SK-MEL-5 (cell line): ENCODE results near the gene PRPH. TPM values are rescaled to one million over a fixed set of nuclear protein-coding genes. Genes with fewer than 3 reads are reported as not detected.

Source experiments
- DNase-seq: peaks from one replicate; pipeline ENCODE4 v3.0.0-alpha.2; 2016; ENCODE audit warnings: low read depth, low spot score
- in situ Hi-C: cut with HindIII; loops from 2 replicates; pipeline ENCODE4 v1.10.0; 2016; ENCODE audit warnings: low sequenced_read_pairs, high pct_unique_total_duplicates, low pct_unique_long_range_greater_than_20kb
- total RNA-seq: library from RNA; depleted of rRNA; stranded (reverse); fragments of >200 nt; shearing (Covaris generic); gene quantifications from 2 replicates; pipeline ENCODE4 v1.2.3, GENCODE V29; 2014

PRPH gene
- total RNA-seq, 1 experiment from 2014 or later: not detected

- no peak for DNase-seq
- in situ Hi-C loops: no loop called here
Measured at GRCh38 chr12:49338830-49339463, 44.0 kb downstream of the PRPH start.

DNA sequence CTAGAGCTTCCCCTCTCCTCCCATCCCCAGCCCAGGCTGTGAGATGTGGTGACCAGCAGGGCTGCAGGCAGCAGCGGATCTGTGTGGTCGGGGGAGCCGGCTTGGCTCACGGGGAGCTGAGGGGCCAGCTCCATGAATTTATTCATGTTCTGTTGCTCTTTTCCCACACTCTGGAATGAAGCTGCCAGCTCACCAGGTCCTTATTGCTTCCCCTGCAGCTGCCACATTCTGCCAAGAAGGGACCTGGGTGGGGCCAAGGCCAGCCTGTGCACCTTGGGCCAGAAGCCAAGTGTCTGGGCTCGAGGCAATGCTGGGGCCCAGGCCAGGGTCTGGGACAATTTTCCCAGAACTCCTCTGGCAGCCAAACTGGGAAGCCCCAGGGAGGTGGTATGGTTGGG, 44.5 kb downstream of the PRPH start:
- in situ Hi-C loops: no loop called here
- no peak for DNase-seq

- in situ Hi-C loops: no loop called here
- DNase-seq: peak; percentile 21
Measured at GRCh38 chr12:49340095-49340870, 45.3 kb downstream of the PRPH start.

DNA sequence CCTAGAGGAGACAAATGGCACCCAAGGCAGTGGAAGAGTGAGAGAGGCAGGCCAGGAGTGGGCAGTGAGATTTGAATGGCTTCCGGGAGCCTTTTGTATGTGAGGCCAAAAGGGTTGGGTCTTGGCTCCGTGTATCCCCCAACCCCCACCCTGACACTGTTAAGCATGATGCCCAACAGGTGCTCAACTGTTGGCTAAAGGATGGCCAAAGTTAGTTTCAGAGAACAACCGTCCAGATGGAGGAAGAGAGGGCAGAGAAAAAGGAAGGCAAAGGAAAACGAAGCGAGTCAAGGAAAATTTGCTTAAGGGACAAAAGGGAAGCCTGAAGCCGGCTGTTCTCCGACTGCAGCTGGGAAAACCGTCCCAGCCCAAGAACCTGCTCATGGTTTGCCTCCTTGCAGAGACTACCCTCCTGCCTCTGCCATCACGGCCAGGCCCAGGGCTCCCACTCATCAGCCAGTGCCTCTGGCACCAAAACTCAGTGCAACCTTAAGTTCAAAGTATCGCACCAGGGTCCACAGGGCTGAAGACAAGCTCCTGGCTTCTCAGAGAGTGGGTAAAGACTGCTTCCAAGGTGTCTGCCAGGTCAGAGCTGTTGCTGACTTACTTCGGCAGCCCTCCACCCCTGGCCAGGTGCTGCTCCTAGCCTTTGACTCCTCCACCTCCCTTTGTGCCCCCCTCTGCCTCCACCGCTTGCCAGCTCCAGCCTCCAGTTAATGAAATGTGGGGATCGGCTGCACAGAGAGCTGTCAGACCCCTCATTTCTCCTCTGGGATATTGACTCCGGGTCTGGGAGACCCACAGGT, 46.2 kb downstream of the PRPH start:
- in situ Hi-C loops: no loop called here

GRCh38 chr12:49341777-49342065, 46.8 kb downstream of the PRPH start:
- in situ Hi-C loops: no loop called here
- DNase-seq: no peak

More for the DNA sequence above, 46.2 kb downstream of the PRPH start:
- DNase-seq: no peak

GRCh38 chr12:49342066-49342913, 47.3 kb downstream of the PRPH start:
- in situ Hi-C loops: no loop called here
- DNase-seq: peak; percentile 60

DNA sequence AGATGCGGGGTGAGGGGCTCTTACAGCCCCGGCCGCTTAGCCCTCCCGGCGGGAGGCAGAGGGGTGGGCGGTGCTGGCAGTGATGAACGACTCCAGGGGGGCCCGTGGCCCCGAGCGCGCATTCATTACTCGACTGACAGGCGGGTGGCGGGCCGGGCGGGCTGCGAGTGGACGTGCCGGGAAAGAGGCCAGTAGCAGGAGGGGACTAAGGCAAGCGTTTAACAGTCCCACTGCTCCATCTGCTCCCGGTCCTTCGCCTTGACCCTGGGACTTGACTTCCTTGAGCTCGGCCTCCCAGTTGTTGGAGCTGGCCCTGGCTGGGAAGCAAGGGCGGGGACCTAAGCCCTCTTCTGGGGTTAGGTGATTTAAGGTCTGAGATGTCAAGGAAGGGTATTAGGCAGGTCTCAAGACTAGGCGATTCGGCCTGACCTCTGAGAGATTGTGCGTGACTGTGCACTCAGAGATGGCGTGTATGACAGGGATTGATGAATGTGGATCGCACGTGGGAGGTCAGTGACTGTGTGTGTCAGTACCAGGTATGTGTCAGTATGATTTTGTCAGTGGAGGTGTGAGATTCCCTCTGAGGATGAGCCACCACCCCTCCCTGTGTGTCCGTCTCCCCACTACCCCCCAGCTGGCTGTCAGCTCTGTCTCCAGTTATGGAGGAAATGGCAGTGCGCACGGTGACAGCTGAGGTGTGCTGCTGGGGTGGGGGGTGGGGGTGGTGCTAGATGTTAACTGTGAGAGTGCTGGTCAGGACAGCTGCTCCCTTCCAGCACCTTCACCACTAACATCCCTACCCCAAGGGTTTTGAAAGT, 48.2 kb downstream of the PRPH start:
- DNase-seq: no peak
- in situ Hi-C loops: no loop called here

DNA sequence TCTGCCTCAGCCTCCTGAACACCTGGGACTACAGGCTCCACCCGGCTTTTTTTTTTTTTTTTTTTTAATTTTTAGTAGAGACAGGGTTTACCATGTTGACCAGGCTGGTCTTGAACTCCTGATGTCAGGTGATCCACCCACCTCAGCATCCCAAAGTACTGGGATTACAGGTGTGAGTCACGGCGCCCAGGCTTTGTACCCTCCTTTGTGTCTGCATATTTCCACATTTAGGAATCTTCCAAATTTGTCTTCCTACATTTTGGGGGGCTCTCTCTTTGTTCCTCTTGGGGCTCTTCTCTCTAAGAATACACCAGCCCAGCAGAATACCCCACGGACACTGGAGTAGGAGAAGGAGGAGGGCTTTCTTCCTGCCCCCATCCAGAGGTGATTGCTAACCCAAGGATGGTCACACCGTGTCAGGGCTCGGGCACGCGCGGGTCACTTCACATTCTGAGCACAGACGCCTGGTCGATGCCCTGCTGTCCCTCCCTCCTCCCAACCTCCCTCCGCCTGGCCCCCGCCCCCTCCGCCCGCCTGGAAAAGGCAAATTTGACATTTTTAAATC, 49.6 kb downstream of the PRPH start:
- in situ Hi-C loops: no loop called here

DNA sequence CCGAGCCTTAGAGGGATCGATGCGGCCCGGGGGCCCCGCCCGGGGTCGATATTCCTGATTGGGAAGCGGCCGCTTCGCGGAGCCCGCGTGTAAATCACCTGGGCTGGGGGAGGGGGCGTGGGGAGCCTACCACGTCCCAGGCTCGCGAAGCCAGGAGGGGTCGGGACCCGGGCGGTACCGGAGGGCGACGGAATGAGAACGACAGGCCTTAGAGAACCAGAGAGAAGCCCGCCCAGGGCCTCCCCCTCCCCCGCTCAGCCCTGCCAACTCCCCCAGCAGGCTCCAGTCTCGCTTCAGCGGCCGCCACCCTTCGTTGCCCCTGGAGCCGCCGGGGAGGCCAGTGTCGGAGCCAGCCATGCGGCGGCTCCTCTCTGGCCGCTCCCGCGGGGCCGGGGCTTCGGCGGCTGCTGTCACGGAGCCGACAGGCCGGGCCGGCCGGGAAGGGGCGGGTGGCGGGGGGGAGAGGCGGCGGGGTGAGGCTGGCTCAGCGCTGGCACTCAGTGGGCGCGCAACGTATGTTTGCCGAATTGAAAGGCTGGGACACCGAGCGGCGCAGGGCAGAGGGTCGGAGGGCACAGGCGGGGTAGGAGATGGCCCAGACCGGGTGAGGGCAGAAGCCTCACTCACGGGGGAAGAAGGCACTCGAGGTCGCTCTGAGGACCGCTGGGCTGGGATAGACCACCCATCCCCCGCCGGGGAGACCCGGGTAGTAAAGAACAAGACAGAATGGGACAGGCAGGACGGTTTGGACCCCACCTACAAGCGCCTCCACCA, 50.3 kb downstream of the PRPH start:
- DNase-seq: no peak
- in situ Hi-C loops: no loop called here

More for the DNA sequence above, 49.6 kb downstream of the PRPH start:
- no peak for DNase-seq

DNA sequence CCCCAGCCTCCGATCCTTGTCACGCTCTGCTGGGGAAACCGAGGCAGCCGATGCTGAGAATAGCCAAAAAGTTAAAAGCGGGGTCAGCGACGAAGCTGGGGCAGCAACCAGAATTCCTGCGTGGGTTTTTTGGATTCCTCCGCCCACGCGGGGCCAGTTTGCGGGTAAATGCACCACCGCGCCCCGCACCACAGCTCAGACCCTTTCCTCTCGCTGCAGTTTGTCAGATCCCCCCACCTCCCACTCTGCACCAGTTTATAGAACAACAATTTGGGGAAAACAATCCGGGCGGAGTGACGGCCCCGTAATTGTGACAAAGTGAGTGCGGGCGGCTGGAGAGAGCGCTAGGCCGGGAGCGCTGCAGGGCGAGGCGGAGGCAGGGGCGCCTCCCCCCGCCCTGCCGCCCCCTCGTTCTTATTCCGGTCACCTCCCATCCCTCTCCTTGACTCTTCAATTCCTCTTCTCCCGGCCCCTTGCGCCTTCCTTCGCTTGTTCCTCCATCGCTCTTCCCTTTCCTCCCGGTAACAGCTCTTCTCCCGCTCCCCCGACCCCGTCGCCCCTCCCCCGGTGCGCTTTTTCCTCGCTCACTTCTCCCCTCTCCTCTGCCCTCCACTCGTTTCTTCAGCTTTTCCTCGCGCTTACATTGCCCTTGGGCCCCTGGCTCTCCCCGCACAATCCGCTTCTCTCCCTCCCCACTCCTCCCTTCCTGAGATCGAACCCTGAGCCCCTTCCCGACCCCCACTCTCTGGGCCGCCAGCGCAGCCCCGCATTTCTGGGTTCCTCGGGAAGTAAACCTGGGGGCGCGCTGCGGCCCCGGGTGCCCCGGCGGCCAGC, 51.1 kb downstream of the PRPH start:
- DNase-seq: no peak
- in situ Hi-C loops: no loop called here

- DNase-seq: no peak
Measured at GRCh38 chr12:49346659-49347310, 51.8 kb downstream of the PRPH start, which contains the start of gene DNAJC22. Gene DNAJC22, plus strand, starts transcription at chr12:49346888. Its CDS starts 1,985 bp downstream, at chr12:49348873.

GRCh38 chr12:49347311-49348193, 52.6 kb downstream of the PRPH start:
- peak; percentile 87 for DNase-seq
- in situ Hi-C loops: no loop called here

More at GRCh38 chr12:49346659-49347310, 51.8 kb downstream of the PRPH start, which contains the start of gene DNAJC22:
- in situ Hi-C loops: no loop called here
